Activated CD4-positive, alpha-beta T cell treated with anti-CD3 and anti-CD28 coated beads, Interleukin-2, amount 50 U/mL, for 1 hour (primary cell): ENCODE data around the gene RANBP17.
"Not testable (repeated sequence)": the region's sequence is repeated elsewhere in the genome, so short reads cannot be mapped to it uniquely, and the experiment has no call there.

Experiments
- DNase-seq: peaks from one replicate; pipeline ENCODE4 v3.0.0-alpha.2; 2020

RANBP17 gene

GRCh38 chr5:170960567-170960966 lies 98.7 kb downstream of the RANBP17 start:
- no peak for DNase-seq

DNA sequence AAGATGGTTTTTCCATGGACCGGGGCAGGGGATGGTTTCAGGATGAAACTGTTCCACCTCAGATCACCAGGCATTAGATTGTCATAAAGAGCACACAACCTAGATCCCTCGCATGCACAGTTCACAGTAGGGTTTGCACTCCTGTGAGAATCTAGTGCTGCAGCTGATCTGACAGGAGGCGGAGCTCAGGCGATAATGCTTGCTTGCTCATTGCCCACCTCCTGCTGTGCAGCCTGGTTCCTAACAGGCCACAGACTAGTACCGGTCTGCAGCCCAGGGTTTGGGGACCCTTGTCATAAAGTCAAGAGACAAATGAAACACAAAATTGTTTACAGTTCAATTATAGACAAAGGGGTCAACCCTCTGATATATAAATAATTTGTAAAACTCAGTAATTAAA lies 101.7 kb downstream of the RANBP17 start:
- DNase-seq: no peak

DNA sequence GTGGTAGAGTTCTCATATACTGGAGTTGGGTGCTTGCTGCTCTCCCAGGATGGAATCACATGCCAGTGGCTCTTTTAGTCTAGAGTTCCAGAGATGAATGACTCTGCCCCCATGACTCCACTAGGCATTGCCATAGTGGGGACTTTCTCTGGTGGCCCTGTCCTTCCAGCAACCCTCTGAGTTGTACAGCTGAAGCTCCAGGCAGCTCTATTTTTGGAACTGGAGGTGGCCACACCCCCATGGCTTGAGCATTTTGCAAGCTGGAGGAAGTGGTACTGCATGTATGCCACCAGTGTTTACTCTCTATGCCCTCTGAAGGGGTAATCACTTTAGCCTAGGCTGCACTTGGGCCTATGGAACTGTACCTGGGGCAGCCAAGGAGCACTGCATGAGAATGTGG lies 112.6 kb downstream of the RANBP17 start:
- no peak for DNase-seq

DNA sequence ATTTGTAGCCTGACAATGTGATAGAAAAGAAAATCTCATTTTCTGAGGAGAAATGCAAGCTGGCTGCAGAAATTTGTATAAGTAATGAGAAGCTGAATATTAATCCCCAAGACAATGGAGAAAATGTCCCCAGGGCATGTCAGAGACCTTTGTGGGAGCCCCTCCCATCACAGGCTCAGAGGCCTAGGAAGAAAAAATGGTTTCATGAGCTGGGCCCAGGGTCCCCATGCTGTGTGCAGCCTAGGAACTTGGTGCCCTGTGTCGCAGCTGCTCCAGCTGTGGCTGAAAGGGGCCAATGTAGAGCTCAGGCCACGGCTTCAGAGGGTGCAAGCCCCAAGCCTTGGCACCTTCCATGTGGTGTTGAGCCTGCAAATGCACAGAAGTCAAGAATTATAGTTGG lies 118.4 kb downstream of the RANBP17 start:
- not testable (repeated sequence) for DNase-seq

DNA sequence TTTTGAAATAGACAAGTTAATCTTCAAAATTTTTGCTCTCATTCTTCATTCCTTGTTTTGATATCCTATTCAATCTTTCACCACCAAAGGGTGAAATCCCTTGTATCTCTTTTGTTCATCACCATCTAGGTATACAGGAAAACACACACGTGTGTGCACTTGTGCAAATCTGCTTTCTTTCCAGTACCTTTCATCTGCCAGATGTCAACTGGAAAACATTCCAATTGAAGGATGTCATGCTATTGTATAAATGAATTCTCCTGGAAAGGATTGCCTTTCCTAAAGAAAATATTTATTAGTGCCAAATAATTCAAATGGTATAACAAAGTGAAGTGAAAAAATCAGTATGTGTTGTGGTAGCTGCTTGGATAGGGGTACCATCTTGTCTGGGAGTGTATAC lies 123.7 kb downstream of the RANBP17 start:
- DNase-seq: no peak

GRCh38 chr5:170986598-170986997 lies 124.8 kb downstream of the RANBP17 start:
- DNase-seq: no peak

DNA sequence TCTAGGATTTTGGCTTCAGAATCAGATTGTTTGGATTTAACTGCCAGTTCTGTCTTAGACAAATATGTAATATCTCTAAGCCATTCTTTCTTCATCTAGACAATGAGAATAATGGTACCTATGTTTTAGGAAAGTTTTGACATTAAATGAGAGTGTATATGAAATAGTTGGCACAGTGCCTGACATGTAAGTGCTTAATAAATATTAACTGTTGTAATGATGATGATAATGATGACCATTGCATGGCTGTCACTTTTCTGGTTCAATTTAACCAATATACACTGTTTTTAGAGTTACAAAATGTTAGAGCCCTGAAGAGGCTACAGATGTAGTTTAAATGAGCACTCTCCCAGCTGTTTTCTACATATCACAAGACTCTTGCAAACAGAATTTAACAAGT lies 131.7 kb downstream of the RANBP17 start:
- DNase-seq: no peak

DNA sequence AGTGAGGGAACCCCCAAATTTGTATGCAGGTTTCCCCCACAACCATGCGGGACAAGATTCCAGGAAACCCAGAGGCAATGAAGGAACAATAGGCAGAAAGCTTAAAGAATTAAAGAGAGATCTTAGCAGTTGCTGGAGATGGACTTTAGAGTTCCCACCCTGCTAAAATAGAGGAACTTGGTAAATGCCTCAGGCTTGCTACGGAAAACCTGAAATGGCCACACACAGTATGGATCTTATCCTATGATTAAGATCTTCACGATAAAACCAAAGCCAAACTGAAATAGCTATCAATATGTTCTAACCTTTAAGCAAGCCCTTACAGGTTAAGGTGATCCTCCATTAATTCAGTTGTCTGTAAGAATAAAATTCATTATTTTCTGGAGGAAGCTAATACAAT lies 148.3 kb downstream of the RANBP17 start:
- DNase-seq: no peak

DNA sequence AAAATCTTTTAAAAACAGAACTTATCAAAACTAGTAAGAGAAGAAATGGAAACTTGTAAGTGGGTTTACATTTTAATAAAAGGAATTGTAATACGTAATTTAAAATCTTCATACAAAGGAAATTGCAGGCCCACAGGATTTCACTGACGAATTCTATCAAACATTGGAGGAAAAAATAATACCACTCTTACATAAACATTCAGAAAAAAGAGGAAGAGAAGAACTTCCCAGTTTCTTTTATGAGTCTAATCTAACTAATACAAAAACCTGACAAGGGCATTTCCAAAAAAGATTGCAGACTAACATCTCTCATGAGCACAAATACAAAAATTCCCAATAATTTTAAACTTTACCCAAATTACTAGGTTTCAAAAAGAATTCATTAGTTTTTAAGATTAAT lies 149.0 kb downstream of the RANBP17 start:
- no peak for DNase-seq

- DNase-seq: no peak
Observed at GRCh38 chr5:171023508-171023907, 161.7 kb downstream of the RANBP17 start.

- DNase-seq: no peak
Observed at GRCh38 chr5:171024084-171024483, 162.3 kb downstream of the RANBP17 start.

DNA sequence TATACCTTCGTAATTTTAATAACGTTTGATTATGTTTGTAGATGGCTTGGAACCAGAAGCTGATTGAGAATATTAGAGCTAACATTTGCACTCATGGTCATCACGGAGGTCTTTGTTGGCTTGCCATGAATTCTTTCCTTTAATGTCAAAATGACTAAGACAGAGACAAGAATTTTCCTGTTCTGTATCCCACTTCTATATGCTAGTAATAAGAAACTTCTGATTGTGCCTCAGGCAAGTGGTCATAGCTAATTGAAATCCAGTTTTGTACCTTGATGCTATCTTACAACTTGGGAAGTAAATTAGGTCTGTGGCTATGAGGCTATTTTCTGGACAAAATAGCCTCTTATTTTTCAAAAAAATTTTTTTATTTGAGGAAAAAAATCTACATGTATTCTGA lies 167.6 kb downstream of the RANBP17 start:
- DNase-seq: no peak

- no peak for DNase-seq
Observed at GRCh38 chr5:171031977-171032376, 170.2 kb downstream of the RANBP17 start.

DNA sequence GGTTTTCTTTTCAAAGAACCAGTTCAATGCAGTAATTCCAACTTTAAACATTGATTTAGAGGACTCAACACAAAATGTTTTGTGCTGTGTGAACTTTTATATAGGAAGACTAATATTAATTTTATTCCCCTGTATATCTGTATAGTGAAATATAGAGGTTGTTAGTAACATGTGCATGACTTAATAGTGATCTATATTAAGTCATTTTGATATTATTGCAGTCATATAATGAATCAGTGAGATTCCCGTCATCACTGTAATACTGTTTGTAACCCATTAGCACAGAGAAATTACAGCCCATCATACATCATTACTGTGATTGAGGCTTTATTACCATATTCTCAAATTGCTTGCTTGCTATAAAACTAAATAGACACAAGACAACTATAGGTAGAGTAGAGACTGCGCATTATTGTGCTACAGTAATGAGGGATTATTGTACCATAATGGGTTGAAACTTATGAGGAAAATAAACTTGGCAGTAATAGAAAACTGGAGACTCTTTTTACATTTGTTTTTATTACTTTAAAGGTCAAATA lies 170.7 kb downstream of the RANBP17 start:
- no peak for DNase-seq

GRCh38 chr5:171041893-171042292 lies 180.1 kb downstream of the RANBP17 start:
- not testable (repeated sequence) for DNase-seq

DNA sequence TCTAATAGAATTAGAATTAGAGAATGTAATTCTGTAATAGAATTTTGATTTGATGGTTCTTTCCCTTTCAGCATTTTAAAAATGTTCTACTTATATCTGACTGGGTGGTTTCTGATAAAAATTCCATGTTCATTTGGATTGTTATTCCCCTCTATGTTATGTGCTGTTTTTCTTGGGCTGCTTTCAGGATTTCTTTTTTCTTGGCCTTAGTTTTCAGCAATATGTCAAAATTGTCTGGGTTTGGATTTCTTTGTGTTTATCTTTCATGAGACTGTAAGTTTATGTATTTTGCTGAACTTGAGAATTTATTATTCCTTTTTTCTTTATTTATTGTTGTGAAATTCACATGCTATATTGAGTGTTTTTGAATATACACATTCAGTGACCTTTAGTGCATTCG lies 189.1 kb downstream of the RANBP17 start:
- no peak for DNase-seq

DNA sequence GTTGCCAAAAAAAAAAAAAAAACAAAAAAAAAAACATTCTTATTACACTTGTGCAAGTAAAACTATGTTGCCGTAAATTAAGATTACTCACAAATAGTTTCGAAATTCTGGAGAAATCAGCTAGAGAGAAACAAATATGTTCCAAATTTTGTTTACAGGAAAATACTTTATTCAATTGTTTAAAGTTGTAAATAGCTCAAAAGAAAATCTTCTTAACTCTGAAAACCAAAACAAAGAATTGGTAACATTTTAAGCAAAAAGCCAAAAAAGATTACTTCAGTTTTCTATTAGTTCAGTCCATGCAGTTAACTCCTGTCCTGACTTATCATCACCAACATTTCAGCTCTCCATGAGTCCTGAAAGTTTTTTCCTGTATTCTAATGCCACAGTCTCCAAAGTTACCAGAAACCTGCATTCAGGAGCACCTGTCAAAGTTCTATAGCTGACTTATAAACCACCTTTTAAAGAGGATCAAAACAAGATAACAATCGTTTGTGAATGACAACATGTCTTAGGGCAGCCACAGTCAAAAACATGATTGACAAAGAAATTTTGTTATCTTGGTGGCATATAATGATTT lies 194.1 kb downstream of the RANBP17 start:
- DNase-seq: no peak

GRCh38 chr5:171067540-171068130 lies 205.8 kb downstream of the RANBP17 start:
- DNase-seq: no peak

GRCh38 chr5:171074747-171075146 lies 212.9 kb downstream of the RANBP17 start:
- DNase-seq: no peak

DNA sequence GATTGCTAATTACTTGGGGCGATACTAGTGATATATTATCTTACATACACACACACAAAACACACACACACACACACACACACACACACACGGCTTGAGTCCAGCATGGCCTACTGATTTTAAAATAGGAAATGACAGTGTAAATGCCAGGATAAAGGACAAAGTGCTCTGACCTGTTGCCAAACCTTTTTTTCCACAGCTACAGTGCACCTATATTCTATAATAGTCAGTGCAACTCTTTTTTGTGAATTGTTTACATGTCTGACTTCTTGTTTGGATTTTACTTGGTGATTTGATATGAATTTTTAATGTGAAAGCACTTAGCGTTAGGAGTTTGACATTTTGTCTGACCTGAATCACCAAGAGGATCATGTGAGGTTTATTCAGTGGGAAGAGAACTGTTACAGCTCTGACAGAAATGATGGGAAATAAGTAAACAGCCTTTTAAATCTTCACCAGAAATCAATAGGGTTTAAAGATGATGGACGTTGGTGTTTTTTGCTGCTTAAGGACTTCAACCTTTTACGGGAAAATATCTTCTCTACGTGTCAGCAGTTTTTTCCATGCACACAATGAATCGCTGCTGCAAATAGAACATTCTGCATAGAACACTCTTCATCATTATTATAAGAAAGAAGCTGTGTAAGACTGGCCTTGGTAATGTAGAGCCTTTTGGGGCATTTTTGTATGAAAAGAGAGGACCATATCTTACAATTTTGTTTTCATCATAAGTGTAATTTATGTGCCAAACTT lies 218.5 kb downstream of the RANBP17 start:
- no peak for DNase-seq

DNA sequence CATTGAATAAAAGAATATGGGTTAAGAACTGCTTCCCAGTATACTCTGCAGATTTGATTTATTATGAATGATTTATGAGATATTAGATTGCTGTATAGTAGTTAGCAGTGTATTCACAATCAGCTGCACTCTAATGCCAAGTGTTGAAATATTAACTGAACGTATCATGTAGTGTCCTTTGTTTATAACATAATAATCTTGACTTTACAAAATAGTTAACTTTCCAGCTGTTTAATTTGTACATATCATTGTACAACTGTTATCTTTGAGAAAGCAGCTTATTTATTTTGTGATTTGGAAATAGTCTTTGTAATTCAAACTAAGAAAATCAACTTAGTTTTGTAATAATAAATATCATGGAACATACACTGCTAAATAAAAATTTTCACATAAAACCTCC lies 219.5 kb downstream of the RANBP17 start:
- no peak for DNase-seq

DNA sequence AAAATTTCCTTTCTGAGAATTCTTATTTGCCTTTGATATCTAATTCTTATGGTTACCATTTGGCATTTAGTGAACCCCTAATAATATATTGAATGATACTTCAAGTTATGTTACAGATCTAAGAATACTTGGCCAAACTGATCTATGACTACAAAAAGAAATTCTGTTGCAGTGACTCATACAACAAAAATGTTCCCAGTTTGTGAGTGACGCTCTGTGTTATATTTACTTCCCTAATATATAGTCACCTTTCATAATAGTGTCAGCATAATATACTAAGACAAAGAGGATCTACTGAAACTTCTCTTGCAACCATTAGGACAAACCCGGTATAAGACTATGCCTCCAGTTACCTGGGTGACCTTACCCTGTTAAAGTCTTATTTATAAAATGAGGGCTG lies 230.4 kb downstream of the RANBP17 start:
- no peak for DNase-seq

- no peak for DNase-seq
Observed at GRCh38 chr5:171093598-171093997, 231.8 kb downstream of the RANBP17 start.

- no peak for DNase-seq
Observed at GRCh38 chr5:171094356-171094755, 232.5 kb downstream of the RANBP17 start.
